Type B pancreatic cell (in vitro differentiated cells): ENCODE data around the gene LHFPL2. TPM values are rescaled to one million over a fixed set of nuclear protein-coding genes. Genes with fewer than 3 reads are reported as not detected.
"Not testable (repeated sequence)": the region's sequence is repeated elsewhere in the genome, so short reads cannot be mapped to it uniquely, and the experiment has no call there.

ENCODE experiments used
- DNase-seq: peaks from one replicate; pipeline ENCODE4 v3.0.0; 2021; ENCODE audit warnings: mixed read lengths; ENCODE audit not compliant: unreplicated experiment; ENCODE audit errors: extremely low spot score
- H3K27ac Mint-ChIP-seq: 2 replicates; pipeline ENCODE4 v1.8.0; 2021; ENCODE audit warnings: mild to moderate bottlenecking, mixed read lengths
- H3K27me3 Mint-ChIP-seq: 2 replicates; pipeline ENCODE4 v1.8.0; 2021; ENCODE audit warnings: mixed read lengths
- H3K36me3 Mint-ChIP-seq: 2 replicates; pipeline ENCODE4 v1.8.0; 2021; ENCODE audit warnings: mixed read lengths
- H3K4me1 Mint-ChIP-seq: one replicate; pipeline ENCODE4 v1.8.0; 2021; ENCODE audit warnings: mixed read lengths; ENCODE audit not compliant: unreplicated experiment
- H3K4me3 Mint-ChIP-seq: 2 replicates; pipeline ENCODE4 v1.8.0; 2021; ENCODE audit warnings: mild to moderate bottlenecking, mixed read lengths
- H3K9me3 Mint-ChIP-seq: 2 replicates; pipeline ENCODE4 v1.8.0; 2021; ENCODE audit warnings: mixed read lengths
- CTCF ChIP-seq: fragments of 200-600 bp; sonication (generic); conservative IDR thresholded peaks from 2 replicates; pipeline ENCODE4 v1.5.0; 2021; ENCODE audit warnings: antibody characterized with exemption, mild to moderate bottlenecking
- total RNA-seq: library from RNA; stranded (reverse); gene quantifications from 2 replicates; pipeline ENCODE4 v1.2.1, GENCODE V29; 2021; ENCODE audit warnings: low replicate concordance

The LHFPL2 gene
- total RNA-seq, 1 donor from 2014 or later = 35.3 TPM

- Mint-ChIP-seq H3K27ac (no peak overlapping the region), H3K9me3 (no peaks in the 10 kb centered on the region), H3K27me3 (no peaks in the 10 kb centered on the region), H3K4me3 (no peak overlapping the region), H3K36me3 (no peaks in the 10 kb centered on the region), H3K4me1 (peaks cover 17% of the 10 kb centered on the region)
- TF ChIP-seq CTCF = no peak
- DNase-seq = no peak
Measured at GRCh38 chr5:78667461-78668103, 19.0 kb upstream of the LHFPL2 start.

GRCh38 chr5:78666975-78667374 lies 18.4 kb upstream of the LHFPL2 start:
- peaks cover 17% of the 10 kb centered on the region for H3K4me1 Mint-ChIP-seq
- not testable (repeated sequence) for H3K27me3 Mint-ChIP-seq, H3K27ac Mint-ChIP-seq, H3K4me3 Mint-ChIP-seq, H3K36me3 Mint-ChIP-seq, DNase-seq, H3K9me3 Mint-ChIP-seq

GRCh38 chr5:78666041-78666444 lies 17.5 kb upstream of the LHFPL2 start:
- no peak overlapping the region for H3K27ac Mint-ChIP-seq
- peaks cover 12% of the 10 kb centered on the region for H3K4me1 Mint-ChIP-seq
- no peaks in the 10 kb centered on the region for H3K27me3 Mint-ChIP-seq
- no peak for TF ChIP-seq CTCF
- DNase-seq = no peak
- H3K36me3 Mint-ChIP-seq = no peaks in the 10 kb centered on the region
- H3K9me3 Mint-ChIP-seq = no peaks in the 10 kb centered on the region
- H3K4me3 Mint-ChIP-seq = no peak overlapping the region

- Mint-ChIP-seq H3K9me3 (no peaks in the 10 kb centered on the region), H3K4me1 (peaks cover 12% of the 10 kb centered on the region), H3K4me3 (no peak overlapping the region), H3K27ac (no peak overlapping the region), H3K36me3 (no peaks in the 10 kb centered on the region), H3K27me3 (no peaks in the 10 kb centered on the region)
- no peak for TF ChIP-seq CTCF
- no peak for DNase-seq
Measured at GRCh38 chr5:78665534-78665933, 17.0 kb upstream of the LHFPL2 start.

GRCh38 chr5:78662323-78662722 lies 13.8 kb upstream of the LHFPL2 start:
- no peak for TF ChIP-seq CTCF

GRCh38 chr5:78661691-78662090 lies 13.1 kb upstream of the LHFPL2 start:
- Mint-ChIP-seq H3K27me3 (no peaks in the 10 kb centered on the region), H3K27ac (no peak overlapping the region)

More at GRCh38 chr5:78662323-78662722, 13.8 kb upstream of the LHFPL2 start:
- no peak for DNase-seq
- no peaks in the 10 kb centered on the region for H3K9me3 Mint-ChIP-seq
- no peaks in the 10 kb centered on the region for H3K27me3 Mint-ChIP-seq
- peaks cover 27% of the 10 kb centered on the region for H3K4me1 Mint-ChIP-seq
- no peak overlapping the region for H3K4me3 Mint-ChIP-seq
- H3K36me3 Mint-ChIP-seq = no peaks in the 10 kb centered on the region
- no peak overlapping the region for H3K27ac Mint-ChIP-seq

More at GRCh38 chr5:78661691-78662090, 13.1 kb upstream of the LHFPL2 start:
- no peak for DNase-seq
- Mint-ChIP-seq H3K4me1 (peaks cover 27% of the 10 kb centered on the region), H3K4me3 (no peak overlapping the region), H3K9me3 (no peaks in the 10 kb centered on the region), H3K36me3 (no peaks in the 10 kb centered on the region)
- TF ChIP-seq CTCF = no peak
